HG03159 (cell line): ENCODE measurements around the gene FMN1.

Experiments
- ATAC-seq: cut with Tn5 transposase; IDR thresholded peaks from one replicate; pipeline ENCODE4 v1.9.1; 2021; ENCODE audit warnings: mild to moderate bottlenecking, moderate library complexity; ENCODE audit not compliant: unreplicated experiment

Gene FMN1

DNA sequence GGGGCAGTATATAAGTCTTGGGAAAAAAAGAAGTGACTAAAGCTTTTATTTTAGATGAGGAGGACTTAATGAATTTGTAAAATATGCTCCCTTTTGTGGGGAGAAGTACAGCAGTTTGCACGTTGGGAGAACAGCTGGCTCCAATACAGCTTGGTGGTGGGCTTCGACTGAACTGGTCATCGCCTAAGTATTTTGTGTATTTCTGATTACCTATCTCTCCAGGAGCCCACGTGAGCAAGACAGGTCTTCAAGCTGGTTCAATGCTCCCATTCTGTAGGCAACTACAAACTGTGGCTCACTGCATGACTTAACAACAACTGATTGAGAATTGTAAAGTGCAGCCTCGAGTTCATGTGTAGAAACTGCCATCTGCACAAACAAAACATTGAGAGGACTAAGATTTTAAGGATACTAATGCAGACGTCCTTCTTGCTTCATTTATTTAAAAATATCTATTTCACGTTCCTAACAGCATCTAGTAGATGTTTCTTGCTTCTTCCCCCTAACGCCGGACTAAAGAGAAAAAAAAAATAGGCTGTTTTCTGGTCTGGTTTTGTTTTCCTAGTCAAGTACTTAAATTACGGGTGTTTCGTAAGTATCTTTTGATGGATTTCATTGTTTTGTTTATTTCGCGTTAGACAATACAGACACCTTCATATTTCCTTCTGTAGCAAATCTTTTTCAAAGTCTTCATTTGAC is 478.1 kb downstream of the FMN1 start:
- no peak for ATAC-seq
